GM19035 (cell line): ENCODE results near the gene NIPAL3.
"Not testable (repeated sequence)": the region's sequence is repeated elsewhere in the genome, so short reads cannot be mapped to it uniquely, and the experiment has no call there.

Experiments
- ATAC-seq: cut with Tn5 transposase; IDR thresholded peaks from one replicate; pipeline ENCODE4 v1.9.1; 2021; ENCODE audit not compliant: unreplicated experiment

Gene NIPAL3

GRCh38 chr1:24454673-24455072, 39.1 kb downstream of the NIPAL3 start:
- no peak for ATAC-seq

- ATAC-seq, result no peak
Observed at GRCh38 chr1:24455272-24455671, 39.7 kb downstream of the NIPAL3 start.

- ATAC-seq, result no peak
Observed at GRCh38 chr1:24457866-24458265, 42.3 kb downstream of the NIPAL3 start.

- ATAC-seq, result no peak
Observed at GRCh38 chr1:24459551-24460266, 44.1 kb downstream of the NIPAL3 start.

GRCh38 chr1:24462128-24462527, 46.5 kb downstream of the NIPAL3 start:
- ATAC-seq, result not testable (repeated sequence)

- ATAC-seq, result no peak
Observed at GRCh38 chr1:24463776-24464735, 48.5 kb downstream of the NIPAL3 start.

GRCh38 chr1:24465099-24465498, 49.5 kb downstream of the NIPAL3 start:
- no peak for ATAC-seq

GRCh38 chr1:24465638-24466037, 50.0 kb downstream of the NIPAL3 start:
- no peak for ATAC-seq

GRCh38 chr1:24468685-24469316, 53.2 kb downstream of the NIPAL3 start:
- ATAC-seq, result no peak

- no peak for ATAC-seq
Observed at GRCh38 chr1:24470592-24470991, 55.0 kb downstream of the NIPAL3 start.

GRCh38 chr1:24472527-24473251, 57.1 kb downstream of the NIPAL3 start:
- no peak for ATAC-seq

- ATAC-seq, result no peak
Observed at GRCh38 chr1:24474193-24474592, 58.6 kb downstream of the NIPAL3 start.

GRCh38 chr1:24475700-24476099, 60.1 kb downstream of the NIPAL3 start:
- ATAC-seq, result no peak

GRCh38 chr1:24476571-24476970, 61.0 kb downstream of the NIPAL3 start:
- ATAC-seq, result no peak

GRCh38 chr1:24477309-24477708, 61.7 kb downstream of the NIPAL3 start:
- no peak for ATAC-seq

GRCh38 chr1:24481101-24481500, 65.5 kb downstream of the NIPAL3 start:
- no peak for ATAC-seq

GRCh38 chr1:24481843-24482610, 66.4 kb downstream of the NIPAL3 start:
- no peak for ATAC-seq

- ATAC-seq, result no peak
Observed at GRCh38 chr1:24483441-24483840, 67.8 kb downstream of the NIPAL3 start.

- ATAC-seq, result no peak
Observed at GRCh38 chr1:24484199-24484598, 68.6 kb downstream of the NIPAL3 start.
